ENCODE results near the gene PPM1M.
A peak's percentile ranks its signal among the peaks of the same experiment; 100 is the strongest.
"Not testable (repeated sequence)": the region's sequence is repeated elsewhere in the genome, so short reads cannot be mapped to it uniquely, and the experiment has no call there.

PPM1M gene

DNA sequence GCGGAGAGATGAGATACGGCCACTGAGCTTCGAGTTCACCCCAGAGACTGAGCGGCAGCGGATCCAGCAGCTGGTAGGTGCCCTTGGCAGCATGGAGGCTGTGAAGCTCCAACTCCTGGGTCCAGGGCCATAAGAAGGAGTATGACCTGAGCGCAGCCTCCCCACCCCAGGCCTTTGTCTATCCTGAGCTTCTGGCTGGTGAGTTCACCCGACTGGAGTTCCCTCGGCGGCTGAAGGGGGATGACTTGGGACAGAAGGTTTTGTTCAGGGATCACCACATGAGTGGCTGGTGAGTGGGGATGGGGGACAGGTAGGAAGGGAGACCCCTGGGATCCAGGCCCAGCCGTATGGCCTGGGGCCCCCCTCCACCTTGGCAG is 2.6 kb downstream of the PPM1M start:
- DNase-seq: no peak

DNA sequence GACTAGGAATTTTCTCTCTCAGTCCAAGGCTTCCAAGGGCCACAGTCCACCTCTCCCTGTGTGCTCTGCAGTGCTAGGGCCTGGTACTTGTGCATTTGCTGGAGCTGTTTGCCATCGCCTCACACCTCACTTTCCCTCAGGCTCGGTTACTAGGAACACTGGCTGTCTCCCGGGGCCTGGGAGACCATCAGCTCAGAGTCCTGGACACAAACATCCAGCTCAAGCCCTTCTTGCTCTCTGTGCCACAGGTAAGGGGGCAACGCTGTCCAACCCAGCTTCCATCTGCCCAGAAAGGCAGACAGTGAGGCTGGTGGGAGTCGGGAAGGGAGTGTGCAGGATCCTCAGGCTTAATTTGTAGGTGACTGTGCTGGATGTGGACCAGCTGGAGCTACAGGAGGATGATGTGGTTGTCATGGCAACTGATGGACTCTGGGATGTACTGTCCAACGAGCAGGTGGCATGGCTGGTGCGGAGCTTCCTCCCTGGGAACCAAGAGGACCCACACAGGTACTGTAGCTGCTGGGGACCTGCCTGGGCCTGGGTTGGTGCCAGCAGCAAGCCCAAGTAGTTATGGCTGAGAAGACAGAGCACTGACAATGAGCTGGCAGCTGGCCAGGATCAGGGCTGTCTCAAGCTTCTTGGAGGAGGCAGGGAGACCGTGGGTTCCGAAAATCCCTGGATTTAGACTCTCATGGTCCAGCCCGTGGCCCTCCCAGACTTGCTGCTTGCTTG is 3.4 kb downstream of the PPM1M start:
- no peak for DNase-seq

GRCh38 chr3:52249683-52250082 is 4.1 kb downstream of the PPM1M start:
- no peak for DNase-seq

- no peak for DNase-seq
Measured at GRCh38 chr3:52250122-52250521, 4.6 kb downstream of the PPM1M start.

GRCh38 chr3:52253314-52254304 is 8.1 kb downstream of the PPM1M start:
- DNase-seq: peak; percentile 88

DNA sequence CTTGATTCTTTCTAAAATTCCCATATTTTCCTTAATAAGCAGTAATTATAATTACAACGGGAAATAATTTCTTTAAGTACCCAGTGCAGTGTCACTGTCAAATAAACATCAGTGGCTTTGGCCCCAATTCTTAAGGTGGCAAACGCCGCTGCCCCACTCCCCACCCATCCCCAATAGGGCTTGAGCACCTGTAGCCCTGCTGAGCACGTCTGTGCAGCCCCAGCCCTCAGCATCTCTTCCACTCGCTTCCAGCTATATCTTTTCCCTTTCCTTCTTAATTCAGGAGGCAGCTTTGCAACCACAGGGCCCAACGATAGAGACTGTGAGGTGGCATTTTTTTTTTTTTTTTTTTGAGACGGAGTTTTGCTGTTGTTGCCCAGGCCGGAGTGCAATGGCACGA is 9.0 kb downstream of the PPM1M start:
- no peak for DNase-seq

DNA sequence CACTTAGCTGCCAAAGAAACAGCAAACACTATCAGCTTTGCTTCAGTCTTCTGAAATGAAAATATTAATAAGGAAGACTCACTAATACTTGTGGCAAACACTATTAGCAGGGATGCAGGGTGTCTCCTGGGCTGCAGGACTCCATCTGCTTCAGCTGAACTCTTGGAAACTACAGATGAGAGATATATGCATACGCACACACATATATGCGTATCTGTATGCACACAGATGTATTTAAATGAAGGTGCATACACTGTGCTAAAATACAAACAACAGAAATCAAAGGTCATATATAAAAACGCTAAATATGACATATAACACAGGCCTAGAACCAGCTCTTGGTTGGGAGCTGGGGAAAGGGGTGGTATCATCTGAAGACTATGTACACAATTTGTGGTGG is 10.6 kb downstream of the PPM1M start:
- DNase-seq: no peak

- DNase-seq: no peak
Measured at GRCh38 chr3:52256622-52257021, 11.1 kb downstream of the PPM1M start.

DNA sequence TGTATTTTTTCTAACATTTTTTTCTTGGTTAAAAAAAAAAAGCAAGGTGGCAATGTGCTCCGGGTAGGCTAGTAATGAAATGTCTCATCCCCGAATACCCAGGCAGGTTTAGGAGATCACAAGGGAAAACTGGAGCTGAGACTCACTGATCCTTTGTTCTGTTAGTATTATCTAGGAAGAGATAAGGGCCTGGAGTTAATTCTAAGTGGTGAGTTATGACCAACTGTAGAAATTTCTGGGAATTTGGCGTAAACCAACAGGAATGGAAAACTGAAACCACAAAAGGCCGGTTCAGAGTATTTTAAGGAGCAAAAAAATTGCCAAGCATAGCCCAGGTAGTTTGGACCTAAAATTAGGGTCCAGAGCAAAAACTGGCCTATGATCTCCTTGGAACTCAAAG is 12.4 kb downstream of the PPM1M start:
- DNase-seq: no peak

- DNase-seq: no peak
Measured at GRCh38 chr3:52259035-52259434, 13.5 kb downstream of the PPM1M start.

GRCh38 chr3:52259448-52259847 is 13.9 kb downstream of the PPM1M start:
- DNase-seq: no peak

DNA sequence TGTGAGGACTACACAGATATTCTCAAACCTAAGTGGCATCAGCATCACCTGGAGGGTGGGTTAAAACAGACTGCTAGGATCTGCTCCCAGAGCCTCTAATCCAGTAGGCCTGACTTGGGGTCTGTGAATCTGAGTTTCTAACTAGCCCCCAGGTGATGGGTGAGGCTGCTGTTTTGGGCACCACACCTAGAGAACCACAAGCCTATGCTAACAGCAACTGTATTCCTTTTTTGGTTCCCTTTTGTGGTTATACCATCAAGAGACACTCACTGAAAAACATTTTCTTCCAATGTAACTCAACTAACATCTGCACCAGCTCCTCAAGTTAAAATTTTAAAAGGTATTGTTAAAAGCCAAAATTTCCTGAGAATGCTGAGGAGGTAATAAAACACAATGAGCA is 16.9 kb downstream of the PPM1M start:
- no peak for DNase-seq

DNA sequence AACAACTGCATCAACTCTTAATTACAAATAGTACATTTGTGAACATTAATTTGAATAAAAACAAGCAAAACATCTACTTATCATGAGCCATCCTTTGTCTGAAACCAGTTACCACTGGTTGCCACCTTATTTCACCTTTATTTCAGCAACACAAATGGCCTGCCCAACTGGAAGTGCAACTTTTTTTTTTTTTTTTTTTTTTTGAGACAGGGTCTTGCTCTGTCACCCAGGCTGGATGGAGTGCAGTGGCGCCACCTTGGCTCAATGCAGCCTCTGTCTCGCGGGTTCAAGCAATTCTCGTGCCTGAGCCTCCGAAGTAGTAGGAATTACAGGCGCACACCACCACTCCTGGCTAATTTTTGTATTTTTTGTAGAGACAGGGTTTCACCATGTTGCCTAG is 19.8 kb downstream of the PPM1M start:
- no peak for DNase-seq

- DNase-seq: no peak
Measured at GRCh38 chr3:52268036-52268435, 22.5 kb downstream of the PPM1M start.

DNA sequence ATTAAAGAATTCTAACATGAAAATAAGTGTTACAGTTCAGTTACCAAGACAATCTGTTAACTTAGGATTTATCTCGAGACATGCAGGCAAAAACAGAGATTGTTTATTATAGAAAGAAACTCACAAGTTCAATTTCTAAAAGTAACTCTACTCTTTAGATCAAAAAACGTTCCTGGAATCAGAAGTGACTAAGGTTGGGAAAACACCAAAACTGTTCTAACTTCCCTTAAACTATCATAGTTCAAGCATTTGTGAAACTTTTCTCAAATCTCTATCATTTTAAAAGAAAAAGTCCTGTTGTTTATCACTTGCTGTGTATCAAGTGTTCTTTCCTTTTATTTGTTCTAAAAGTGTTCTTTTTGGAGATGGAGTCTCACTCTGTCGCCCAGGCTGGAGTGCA is 24.2 kb downstream of the PPM1M start:
- no peak for DNase-seq

- DNase-seq: no peak
Measured at GRCh38 chr3:52270252-52270754, 24.7 kb downstream of the PPM1M start.

GRCh38 chr3:52272172-52272571 is 26.6 kb downstream of the PPM1M start:
- DNase-seq: not testable (repeated sequence)

- DNase-seq: no peak
Measured at GRCh38 chr3:52272831-52273230, 27.3 kb downstream of the PPM1M start.

- not testable (repeated sequence) for DNase-seq
Measured at GRCh38 chr3:52274781-52275180, 29.2 kb downstream of the PPM1M start.

- peak; percentile 53 for DNase-seq
Measured at GRCh38 chr3:52277071-52277964, 31.8 kb downstream of the PPM1M start.

GRCh38 chr3:52277972-52278509 is 32.5 kb downstream of the PPM1M start:
- no peak for DNase-seq

DNA sequence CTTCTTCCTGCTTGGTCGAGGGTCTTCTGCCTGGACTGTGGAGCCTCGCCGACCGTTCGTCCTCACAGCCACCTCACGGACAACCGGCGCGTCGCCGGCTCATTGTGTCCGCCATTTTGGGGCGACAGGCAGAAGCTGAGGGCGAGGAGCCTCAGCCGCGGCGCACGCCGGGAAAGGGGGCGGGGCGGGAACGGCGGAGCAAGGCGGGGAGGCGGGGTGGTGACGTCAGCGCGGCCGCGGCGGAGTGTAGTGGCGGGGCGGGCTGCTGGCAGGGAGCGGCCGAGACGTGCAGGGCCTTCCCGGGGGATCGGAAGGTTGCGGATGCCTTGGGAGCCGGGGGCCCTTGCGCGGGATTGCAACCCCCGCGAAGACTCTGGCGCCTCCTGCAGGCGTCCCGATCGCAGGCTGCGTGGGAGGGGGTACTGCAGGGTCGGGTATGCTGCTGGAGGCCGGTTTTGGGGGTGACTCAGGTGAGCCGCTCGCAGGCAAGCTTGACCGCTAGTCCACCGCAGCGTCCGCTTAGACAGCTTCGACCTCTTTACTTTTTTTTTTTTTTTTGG is 33.0 kb downstream of the PPM1M start, which contains the start of gene WDR82:
WDR82 (minus strand) TSS at position 140 of the 560 bp plus-strand sequence. CDS start 288 bp downstream, outside the sequence.
- peak; percentile 82 for DNase-seq
